ENCODE data around the gene CDKN2A. TPM values are rescaled to one million over a fixed set of nuclear protein-coding genes. Genes with fewer than 3 reads are reported as not detected.

CDKN2A gene
- total and polyA plus RNA-seq, 2 donors (not counting 3 experiments of a cell fraction or from before 2014, with no cell fraction given): 8.5 to 10.7 TPM

Other genes with a start within 250 kb of the CDKN2A start
- gene MTAP, start 191.8 kb downstream of the CDKN2A start, total RNA-seq: 51.2 and 55.1 TPM in 2 replicates
- gene MTAP, start 191.8 kb downstream of the CDKN2A start, polyA plus RNA-seq: 5.7 and 11.3 TPM in 2 replicates
- gene CDKN2B-AS1, start 399 bp upstream of the CDKN2A start, total RNA-seq: 1.9 and 2.4 TPM in 2 replicates
- gene CDKN2B-AS1, start 399 bp upstream of the CDKN2A start, polyA plus RNA-seq: 0.27 and 0.44 TPM in 2 replicates
- 2.1 and 2.3 TPM in 2 replicates for gene CDKN2B, start 14.9 kb upstream of the CDKN2A start, total RNA-seq
- 1.6 and 2.1 TPM in 2 replicates for gene CDKN2B, start 14.9 kb upstream of the CDKN2A start, polyA plus RNA-seq

All from endothelial cell of umbilical vein (primary cell).